Coronary artery (tissue), 2 donors: Measurements from ENCODE around the gene FRMPD4.

ENCODE experiments used
- DNase-seq: peaks from one replicate; pipeline ENCODE4 v3.0.0-alpha.2; 2017; ENCODE audit warnings: low spot score
- H3K27ac ChIP-seq, 2 donors: fragments of 200-600 bp; sonication (generic); one replicate each; pipeline ENCODE4 v1.5.1; 2016 to 2019
- H3K4me3 ChIP-seq: fragments of 200-600 bp; sonication (generic); 2 replicates; pipeline ENCODE4 v1.5.1; 2016; ENCODE audit warnings: mild to moderate bottlenecking, moderate library complexity
- TF ChIP-seq, protein P1 (sequence below): fragments of 200-600 bp; sonication (generic); IDR thresholded peaks from one replicate; pipeline ENCODE4 v1.5.1; 2019; ENCODE audit warnings: antibody characterized with exemption

FRMPD4 gene

GRCh38 chrX:12292996-12293765, 154.9 kb downstream of the FRMPD4 start:
- H3K4me3 ChIP-seq: no peak overlapping the region
- H3K27ac ChIP-seq: no peak overlapping the region
- no peak for DNase-seq
- TF ChIP-seq, protein P1, sequence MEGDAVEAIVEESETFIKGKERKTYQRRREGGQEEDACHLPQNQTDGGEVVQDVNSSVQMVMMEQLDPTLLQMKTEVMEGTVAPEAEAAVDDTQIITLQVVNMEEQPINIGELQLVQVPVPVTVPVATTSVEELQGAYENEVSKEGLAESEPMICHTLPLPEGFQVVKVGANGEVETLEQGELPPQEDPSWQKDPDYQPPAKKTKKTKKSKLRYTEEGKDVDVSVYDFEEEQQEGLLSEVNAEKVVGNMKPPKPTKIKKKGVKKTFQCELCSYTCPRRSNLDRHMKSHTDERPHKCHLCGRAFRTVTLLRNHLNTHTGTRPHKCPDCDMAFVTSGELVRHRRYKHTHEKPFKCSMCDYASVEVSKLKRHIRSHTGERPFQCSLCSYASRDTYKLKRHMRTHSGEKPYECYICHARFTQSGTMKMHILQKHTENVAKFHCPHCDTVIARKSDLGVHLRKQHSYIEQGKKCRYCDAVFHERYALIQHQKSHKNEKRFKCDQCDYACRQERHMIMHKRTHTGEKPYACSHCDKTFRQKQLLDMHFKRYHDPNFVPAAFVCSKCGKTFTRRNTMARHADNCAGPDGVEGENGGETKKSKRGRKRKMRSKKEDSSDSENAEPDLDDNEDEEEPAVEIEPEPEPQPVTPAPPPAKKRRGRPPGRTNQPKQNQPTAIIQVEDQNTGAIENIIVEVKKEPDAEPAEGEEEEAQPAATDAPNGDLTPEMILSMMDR: no peak

GRCh38 chrX:12297353-12297752, 159.1 kb downstream of the FRMPD4 start:
- TF ChIP-seq, protein P1: no peak
- Histone ChIP-seq H3K27ac (no peak overlapping the region), H3K4me3 (no peak overlapping the region)
- DNase-seq: no peak

DNA sequence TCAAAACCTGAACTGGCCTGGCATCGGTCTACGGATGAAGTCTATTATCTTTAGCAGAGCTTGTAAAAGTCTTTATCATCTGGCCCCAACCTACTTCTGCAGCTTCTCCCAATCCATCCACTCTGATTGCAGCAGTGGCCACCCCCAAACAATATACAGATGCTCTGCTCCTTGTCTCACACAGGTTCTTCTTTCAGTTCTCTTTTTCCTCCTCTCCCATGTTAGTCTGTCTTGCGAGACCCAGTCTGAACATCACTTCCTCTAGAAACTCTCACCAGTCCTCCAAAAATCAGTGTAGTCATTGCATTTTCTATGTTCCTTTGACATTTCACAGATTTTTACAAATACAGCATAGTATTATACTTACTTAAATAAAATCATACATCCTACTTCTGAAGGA, 163.0 kb downstream of the FRMPD4 start:
- TF ChIP-seq, protein P1: no peak
- Histone ChIP-seq H3K4me3 (no peak overlapping the region), H3K27ac (no peak overlapping the region)
- no peak for DNase-seq

GRCh38 chrX:12304261-12304660, 166.0 kb downstream of the FRMPD4 start:
- H3K27ac ChIP-seq: no peak overlapping the region
- H3K4me3 ChIP-seq: no peak overlapping the region
- TF ChIP-seq, protein P1: no peak
- no peak for DNase-seq

DNA sequence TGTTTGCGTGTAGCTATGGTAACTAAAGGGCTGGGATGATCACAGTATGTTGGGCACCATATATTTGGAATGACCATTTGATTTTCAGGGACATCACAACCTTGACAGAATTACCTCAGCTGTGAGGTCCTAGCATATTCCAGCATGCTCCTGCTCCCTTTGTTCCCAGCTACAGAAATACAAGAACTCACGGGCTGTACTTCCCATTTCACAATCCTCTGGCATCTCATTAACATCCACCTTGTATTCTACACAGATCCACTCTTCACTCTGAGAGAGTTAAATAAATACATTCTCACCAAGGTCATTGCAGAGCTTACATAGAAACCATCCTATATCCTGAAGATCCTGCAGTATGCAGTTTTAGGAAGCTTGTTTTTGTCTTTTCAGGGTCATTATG, 169.7 kb downstream of the FRMPD4 start:
- TF ChIP-seq, protein P1: no peak
- DNase-seq: no peak
- no peak overlapping the region for H3K27ac ChIP-seq
- no peak overlapping the region for H3K4me3 ChIP-seq

GRCh38 chrX:12308420-12308819, 170.1 kb downstream of the FRMPD4 start:
- TF ChIP-seq, protein P1: no peak
- Histone ChIP-seq H3K4me3 (no peak overlapping the region), H3K27ac (no peak overlapping the region)
- no peak for DNase-seq

DNA sequence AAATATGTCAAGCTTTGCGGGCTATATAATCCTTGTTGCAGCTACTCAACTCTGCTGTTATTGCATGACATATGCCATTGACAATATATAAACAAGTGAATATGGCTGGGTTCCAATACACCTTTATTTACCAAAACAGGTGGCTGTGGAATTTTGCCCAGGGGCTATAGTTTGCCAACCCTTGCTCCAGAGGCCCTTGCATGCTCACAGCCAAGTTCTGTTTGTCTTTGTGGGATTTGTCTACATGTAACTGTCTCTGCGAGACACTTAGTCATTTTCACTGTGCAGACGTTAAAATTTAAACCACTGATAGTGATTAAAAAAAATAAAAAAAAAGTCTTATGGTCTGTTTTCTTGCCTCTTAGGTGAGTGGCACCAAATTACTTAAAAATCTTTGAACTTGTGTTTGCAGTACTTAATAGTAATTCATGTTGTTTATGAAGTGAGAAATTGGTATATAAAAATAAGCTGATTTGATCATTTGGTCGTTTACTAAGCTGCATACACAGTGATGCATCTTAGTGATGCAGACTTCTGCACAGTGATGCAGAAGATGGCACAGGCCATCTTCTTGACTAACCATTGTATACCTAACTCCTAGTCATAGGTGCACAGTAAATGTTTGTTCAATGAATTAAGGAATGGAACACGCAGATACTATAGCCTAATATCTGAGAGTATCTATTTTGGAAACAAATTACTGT, 170.9 kb downstream of the FRMPD4 start:
- no peak for DNase-seq
- no peak overlapping the region for H3K4me3 ChIP-seq
- TF ChIP-seq, protein P1: no peak
- H3K27ac ChIP-seq: no peak overlapping the region
